SU-DHL-6 (cell line): ENCODE data around the gene LMX1A.

Experiments used
- CTCF ChIP-seq: fragments of 200-600 bp; sonication (generic); IDR thresholded peaks from one replicate; pipeline ENCODE4 v1.5.1; 2017; ENCODE audit warnings: antibody characterized with exemption, mild to moderate bottlenecking, low read length, moderate library complexity; ENCODE audit not compliant: insufficient read depth, poor library complexity, severe bottlenecking
- EZH2phosphoT487 ChIP-seq: fragments of 200-600 bp; sonication (generic), shearing (Covaris generic); conservative IDR thresholded peaks from 2 replicates; pipeline ENCODE4 v1.6.1; 2018; ENCODE audit warnings: mild to moderate bottlenecking, antibody characterized with exemption, low read length, moderate library complexity, mixed read lengths

GRCh38 chr1:165265196-165265838 is 91.2 kb downstream of the LMX1A start:
- TF ChIP-seq CTCF (no peak), EZH2phosphoT487 (no peak)
